Dedifferentiated amniotic fluid mesenchymal stem cell (primary cell): ENCODE measurements around the gene KCNAB1.

ENCODE experiments used
- DNase-seq: peaks from one replicate; pipeline ENCODE4 v3.0.0-alpha.2; 2016; ENCODE audit errors: extremely low spot score

Gene KCNAB1

DNA sequence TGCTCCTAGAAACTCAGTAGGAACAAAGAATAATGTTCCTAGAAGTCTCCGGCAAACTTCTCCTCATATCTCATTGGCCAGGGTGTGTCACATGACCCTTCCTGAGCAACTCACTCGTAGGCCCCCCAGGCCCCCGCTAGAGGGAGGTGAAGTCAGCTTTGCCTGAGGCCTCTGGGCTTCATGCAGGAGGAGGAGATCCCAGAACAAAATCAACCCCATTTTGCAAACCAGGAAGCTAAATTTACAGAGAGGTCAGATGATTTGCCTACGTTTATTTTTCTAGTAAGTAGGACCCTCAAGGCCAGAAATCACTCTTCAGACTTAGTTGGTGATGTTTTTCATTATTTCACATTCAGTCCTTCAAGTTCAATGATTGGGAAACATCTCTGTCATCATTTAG, 335.5 kb downstream of the KCNAB1 start:
- DNase-seq = no peak

DNA sequence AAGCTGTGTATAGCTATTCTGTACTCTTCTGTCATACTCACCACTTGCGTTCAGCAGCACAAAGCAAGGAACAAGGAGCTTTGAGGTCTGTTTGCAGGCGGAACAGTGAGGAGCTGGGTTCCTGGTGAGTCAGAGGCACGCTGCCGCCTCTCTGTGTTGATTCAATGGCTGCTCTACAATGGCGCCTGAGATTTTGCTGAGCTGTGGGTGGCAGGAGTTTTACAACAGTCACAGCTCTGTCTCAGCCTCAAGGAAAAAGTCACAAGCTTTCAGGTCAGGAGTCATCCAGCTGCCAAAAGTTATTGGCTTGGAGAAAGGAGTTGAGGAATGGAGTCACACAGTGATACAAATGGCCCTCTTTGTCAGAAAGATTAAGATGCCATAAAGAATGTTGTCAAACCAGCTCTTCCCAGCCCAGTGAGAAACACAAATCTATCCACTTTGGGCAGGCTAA, 336.4 kb downstream of the KCNAB1 start:
- no peak for DNase-seq

DNA sequence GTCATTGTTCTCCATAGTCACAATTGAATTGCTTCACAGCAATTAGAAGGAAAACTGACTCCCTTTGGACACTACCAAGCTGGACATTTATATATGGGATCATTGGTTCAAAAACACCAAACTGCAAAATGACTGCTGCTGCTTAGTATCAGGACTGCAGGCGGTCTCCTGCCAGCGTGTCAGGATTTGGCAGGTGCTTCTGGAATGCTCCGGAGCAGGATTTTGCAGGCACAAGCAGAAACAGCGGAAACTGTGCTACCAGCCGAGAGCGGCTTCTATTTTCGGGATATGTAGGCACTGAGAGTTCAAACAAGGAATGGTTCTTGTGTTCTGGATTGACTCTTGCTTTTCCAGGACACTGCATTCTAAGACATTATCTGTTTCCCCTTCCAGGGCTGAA, 339.1 kb downstream of the KCNAB1 start:
- no peak for DNase-seq

DNA sequence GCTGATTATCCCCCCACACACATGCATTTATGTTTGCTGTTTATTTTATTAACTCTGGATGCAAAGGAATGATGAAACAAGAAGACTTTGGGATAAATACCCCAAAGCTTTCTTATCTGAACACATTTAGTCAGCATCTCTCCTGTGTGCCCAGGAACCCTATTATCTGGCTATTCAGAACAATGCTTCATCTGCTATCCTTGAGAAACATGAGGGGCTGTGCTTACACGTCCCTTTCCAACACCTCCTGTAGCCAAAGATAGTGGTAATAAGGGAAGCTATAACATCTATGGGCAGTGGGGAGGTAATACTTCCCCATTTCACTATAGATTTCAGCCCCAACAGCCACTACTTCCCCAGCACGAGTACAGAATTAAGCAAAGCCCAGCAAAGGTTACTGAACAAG, 339.8 kb downstream of the KCNAB1 start:
- no peak for DNase-seq

DNA sequence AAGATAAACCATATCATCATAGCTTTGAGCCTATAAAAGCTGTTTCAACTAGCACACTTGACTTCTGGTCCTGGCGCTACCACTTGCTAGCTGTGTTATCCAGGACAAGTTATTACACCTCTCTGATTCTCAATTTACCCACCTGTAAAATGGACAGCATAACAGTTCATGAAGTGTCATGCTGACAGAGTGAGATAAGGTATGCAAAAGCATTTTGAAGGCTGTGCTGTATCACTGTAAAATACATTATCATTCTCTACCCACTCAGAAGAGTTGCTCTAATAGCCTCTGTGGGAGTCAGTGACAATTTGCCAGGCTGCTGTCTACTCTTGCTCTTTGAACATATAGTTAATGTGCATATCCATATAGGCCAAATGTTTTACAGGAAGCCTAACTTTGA, 341.5 kb downstream of the KCNAB1 start:
- no peak for DNase-seq

DNA sequence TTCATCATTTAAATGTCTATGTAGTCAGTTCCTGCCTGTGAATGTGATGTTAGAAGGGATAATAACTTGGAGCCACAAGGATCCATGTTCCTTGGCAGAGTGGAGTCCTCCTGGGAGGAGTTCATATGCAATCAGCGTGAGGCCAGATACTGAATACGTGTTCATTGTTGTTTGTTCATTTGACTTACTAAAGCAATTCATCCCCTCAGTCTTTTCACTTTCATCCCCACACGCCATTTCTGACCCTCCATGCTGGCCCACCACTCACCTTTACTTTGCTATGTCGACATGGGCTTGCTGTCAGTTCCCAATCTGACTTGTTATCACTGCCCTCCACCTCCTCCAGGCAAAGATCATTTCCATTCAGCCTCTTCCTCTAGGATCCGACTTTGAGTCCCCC, 342.7 kb downstream of the KCNAB1 start:
- no peak for DNase-seq

DNA sequence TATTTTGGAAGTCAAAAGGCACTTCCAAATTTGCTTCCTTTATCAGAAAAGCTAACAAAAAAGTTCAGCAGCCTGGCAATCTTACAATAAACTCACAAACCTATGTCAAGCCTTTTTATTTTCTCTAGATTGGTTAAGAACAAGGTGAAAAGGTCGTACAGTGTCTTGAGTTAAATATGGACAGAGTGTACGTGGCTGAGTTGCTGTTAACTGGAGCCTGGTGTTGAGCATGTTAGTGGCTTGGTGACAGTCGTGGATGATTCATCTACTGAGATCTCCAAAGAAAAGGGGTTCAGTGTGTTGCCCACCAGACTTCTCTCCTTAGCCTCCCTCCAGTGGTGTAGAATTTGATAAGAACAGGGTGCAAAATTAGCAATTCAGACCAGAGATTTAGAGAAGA, 344.8 kb downstream of the KCNAB1 start:
- DNase-seq = no peak

DNA sequence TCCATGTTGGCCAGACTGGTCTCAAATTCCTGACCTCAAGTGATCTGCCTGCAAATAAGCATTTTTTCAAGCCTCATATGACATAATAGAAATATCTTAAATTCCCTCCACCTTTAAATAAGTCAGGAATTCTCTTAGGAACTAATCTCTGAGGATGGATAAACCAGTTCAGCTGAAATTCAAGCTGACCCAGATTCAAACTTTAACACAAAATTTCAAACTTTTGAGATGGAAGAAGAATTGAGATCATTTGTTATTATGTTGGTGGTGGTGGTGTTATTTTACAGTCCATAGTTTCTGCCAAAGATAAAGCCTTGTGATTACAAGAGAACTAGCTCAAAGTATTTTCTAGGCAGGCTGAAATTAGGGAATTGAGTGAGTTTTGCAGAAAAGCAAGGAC, 349.1 kb downstream of the KCNAB1 start:
- DNase-seq = peak; percentile 66

DNA sequence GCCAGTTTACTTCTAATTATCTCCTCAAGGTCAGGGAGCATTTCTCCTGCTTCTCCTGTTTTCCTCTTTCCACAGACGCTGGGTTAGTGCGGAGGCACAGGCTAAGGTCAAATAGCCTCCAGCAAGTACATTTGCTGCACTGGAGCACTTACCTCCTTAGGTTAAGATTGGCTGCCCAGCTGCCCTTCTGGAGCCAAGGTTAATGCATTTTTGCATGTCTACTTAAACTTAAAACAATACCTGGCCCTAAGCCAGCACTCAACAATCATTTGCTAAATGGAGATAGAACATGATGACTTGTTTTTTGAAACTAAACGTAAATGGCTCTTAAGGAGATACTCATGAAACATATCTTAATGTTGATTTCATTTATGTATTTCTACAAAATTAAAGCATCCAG, 351.1 kb downstream of the KCNAB1 start:
- DNase-seq = no peak

DNA sequence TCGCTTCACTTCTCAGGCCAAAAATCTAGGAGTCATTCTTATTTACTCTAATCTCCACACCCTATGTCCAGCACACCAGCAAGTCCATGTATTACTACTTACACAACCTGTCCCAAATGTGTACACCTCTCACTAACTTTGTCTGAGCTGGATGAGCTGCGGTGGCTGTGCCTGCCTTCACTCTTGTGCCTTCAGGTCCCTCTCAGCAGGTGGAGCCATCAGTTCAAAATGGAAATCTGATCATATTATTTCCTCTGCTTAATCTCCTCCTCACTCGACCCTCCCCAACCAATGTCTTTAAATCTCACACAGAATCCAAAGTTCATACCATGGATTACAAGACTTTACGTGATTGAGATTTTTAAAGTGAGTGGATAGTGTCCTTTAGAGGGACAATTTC, 351.8 kb downstream of the KCNAB1 start:
- no peak for DNase-seq

DNA sequence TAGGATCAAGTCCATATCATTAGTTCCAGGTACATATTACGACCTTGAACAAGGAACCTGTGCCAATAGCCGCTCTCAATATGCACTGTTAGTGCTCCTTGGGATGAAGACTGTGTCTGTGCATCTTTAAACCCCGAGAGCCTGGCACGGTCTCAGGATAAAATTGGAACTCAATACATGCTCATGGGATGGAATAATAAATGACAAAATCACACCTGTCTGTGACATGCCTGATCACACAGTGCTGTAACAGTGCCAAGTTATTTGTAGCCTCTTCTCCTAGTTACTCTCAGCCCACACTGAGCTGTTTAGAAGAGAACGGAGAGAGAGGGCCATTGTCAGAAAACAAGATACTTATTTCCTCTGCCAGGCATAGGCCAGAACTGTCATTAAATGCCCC, 352.3 kb downstream of the KCNAB1 start:
- DNase-seq = no peak

DNA sequence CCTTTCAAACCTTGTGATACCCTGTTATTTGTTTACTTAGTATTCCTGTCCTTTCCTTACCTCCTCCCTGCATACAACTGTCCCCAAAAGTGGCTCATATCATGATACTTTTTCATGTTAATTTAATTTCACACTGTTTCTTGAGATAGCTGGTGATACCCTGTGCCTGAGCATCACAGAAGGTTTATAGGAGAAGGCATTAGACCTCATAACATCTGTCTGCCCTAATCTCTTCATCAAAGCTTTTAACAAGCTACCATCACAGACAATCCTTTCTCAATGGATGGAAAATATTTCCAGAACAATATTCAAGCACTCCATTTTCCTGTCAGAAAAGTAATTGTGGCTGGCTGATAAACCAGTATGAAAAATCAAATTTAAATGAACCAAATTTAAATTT, 353.0 kb downstream of the KCNAB1 start:
- no peak for DNase-seq

DNA sequence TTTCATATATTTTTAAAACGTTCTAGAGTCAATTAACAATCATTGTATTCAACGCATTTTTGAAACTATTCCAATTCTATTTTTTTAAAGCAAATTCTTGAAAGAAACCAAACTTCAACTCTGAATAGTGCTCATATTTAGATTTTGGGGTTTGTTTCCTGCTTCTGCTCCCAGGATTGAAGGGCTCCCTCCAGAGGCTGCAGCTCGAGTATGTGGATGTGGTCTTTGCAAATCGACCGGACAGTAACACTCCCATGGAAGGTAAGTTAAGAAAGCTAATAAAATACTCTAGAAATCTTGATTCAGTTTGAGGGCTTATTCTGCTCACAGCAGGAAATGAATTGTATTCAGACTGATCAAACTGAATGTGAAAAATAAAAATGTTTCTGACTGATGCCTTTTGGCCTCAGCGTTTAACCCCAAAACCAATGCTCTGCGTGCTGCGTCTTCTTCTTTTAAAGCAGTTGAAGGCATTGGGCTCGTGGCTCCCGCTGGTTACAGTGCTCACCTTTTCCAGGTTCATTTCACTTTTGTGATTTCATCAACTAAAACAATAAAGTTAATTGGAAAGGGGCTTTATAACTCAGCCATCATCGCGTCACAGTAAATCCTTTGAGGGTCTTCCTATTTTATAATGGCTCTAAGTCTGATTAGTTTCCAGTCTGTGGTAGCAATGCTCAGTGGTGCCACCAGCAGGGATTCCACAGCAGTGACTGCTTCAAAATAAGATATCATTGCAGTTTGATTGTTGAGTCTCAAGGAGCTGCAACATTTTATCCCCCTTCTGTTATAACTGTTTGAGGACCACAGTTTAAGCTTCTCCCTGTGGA, 354.4 kb downstream of the KCNAB1 start:
- no peak for DNase-seq

DNA sequence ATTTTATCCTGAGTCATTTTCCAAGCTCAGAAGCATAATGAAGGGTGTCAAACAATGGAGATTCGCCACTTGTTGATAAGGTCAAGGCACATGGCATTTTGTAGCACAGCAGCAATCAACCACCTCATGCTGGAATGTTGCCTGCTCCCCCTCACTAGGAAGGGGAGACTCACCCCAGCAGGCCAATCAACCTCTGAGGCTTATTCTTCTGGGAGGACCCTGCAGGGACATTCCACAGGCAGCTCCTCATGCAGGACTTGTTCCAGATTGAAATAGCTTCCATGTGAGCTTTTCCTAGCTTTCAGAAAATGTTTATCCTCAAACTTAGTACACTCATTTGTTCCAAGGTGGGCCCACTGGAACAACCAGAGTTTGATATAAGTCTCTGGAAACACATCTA, 356.9 kb downstream of the KCNAB1 start:
- peak; percentile 76 for DNase-seq

DNA sequence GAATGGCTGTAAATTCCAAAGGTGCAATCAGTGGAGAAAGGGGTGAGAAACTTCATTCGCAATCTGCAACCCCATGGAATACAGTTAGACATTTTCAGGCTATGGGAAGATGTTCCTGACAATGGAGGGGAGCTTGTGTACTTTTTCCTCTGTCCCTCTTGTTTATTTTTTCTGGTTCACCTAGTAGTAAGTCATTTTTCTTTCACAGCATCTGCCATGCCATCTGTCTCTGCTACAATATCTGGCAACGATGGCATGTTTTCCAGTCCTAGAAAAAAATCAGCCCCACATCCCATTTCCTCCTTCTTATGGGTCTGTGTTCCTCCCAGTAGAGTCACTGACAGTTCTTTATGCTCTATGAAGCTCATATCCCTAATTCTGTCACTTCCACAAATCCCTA, 358.5 kb downstream of the KCNAB1 start:
- no peak for DNase-seq

DNA sequence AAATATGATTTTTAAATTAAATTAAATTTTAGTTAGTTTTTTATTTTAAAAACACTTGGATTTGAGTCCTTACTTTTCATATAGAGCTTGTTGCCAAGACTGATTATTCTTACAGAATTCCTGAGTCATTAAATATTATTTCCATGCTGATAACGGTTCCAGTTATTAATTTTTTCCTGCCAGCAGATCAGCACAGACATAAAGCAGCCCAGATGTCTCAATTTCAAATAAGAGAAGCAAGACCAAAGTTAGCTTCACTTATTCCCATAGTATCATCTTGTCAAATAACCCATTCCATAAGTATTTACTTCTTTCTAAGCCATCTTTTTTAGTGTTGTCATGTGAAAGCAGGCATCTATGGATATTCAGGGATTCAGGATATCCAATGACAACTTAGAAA, 359.2 kb downstream of the KCNAB1 start:
- no peak for DNase-seq

DNA sequence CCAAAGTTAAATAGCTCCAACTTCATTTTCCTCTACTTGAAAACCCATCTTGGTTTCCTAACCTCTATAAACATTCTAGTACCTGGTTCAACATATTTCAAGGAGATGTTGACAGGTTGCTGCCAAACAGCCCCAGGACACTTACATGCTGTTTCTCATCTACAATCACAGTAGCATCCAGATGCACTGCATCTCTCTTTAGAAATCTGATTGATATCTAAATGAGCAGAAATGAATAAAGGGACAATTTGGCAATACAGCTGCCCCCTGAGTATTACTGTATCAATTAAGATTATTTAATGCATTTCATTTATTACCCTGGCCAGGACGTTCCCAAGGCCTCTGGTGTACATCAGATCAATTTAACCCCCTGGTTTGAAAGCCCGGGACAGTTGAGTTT, 360.6 kb downstream of the KCNAB1 start:
- no peak for DNase-seq

DNA sequence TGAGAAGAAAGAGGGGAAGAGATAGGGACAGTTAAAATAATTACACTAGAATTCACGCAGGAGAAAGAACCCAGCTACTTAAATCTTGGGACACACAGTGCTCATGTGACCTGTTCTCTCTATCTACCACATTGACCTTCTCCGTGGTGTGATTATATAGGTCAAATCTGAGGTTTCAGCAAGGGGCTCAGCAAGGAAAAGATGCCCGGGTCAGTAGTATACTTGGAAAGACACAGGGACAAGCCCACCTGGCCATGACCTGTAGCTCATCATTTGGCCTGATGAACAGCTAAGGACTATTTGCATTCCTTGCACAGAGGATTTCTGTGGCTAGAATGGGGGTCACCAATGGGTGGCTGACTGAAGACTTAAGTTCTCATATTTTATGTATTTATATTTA, 362.6 kb downstream of the KCNAB1 start:
- no peak for DNase-seq

DNA sequence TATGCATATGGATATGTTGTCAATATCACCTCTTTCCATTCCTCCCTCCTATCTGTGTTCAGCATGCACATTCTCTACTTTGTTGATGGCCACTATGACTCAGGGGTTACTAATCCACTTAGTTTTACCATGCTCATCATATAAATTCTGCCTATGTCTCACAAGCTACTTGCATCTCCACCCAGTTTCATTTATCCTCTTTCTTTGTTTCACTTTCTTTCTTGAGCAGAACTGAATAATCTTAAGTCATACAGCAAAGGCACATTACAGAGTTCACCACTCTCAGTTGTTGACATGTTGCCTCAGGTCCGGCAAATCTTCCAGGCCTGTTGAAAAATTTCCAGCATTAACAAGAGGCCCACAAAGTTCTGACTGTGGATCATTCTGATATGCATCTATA, 363.0 kb downstream of the KCNAB1 start:
- peak; percentile 70 for DNase-seq

DNA sequence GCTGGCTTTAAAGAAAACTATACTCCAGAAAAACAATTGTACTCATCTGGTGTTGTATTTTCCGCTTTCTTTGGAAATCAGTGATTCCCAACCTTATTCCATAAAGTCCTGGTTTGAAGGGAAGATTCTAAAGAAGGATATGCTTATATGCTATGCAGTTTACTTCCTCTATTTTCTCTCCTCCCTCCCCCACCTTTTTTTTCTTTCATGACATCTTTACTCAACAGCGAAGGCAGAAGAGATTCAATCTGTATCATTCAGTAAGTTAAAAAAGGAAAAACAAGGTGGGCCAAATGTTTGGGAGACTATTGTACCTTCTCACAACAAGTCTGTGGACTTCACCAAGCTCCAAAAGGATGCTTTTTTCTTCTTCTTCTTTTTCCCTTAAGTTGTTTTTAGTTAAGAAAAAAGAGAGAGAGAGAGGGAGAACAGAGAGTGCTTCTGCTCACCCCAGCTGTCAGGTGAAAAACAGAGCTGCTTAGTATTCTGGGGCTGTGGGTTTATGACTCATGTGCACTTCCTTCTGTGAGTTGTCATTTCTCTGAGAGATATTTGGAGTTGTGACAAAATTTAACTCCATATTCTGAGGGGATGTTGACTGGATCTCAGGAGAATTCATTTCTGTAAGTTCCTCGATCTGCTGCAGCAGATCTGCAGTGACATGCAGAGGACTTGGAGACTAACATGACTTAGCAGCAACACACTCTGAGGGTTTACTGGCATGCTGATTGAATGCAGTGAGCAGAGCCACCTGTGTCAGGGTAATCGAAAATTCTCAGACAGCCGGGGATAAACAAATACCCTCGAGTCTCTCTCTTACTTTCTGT, 363.8 kb downstream of the KCNAB1 start:
- peak; percentile 40 for DNase-seq

DNA sequence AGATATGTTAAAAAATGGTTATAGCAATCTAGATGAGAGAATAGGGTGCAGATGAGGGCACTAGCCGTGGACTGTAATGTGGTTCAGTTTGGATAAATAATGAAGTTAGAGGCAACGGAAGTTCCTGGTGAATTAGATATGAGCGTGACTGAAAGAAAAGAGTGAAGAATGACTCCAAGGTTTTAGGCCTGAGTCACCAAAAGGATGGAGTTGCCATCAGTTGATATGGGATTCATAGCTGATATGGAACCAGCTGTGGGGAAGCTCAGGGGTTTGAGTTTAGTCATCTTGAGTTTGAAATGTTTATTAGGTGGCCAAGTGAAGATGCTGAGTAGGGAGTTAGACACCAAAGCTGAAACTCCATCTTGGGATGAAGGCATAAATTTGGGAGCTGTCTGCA, 368.4 kb downstream of the KCNAB1 start:
- no peak for DNase-seq

DNA sequence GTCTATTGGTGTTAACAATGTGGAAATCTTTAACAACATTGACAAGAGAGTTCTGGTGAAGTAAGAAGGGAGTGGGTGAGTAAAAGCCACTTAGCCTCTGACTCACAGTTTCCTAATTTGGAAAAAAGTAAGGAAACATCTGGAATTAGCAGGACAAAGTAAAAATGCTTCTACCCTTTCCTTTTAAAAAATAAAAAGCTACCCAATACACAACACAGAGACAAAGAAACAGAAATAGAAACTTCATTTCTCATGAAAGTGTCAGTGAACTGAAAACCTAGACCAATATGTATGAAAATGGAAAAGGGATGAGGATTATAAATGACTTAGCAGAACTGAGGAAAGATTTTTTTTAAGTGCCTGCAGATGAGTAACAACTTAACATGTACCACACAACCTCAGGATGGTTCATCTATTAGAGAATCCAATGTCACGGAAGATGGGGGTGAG, 369.1 kb downstream of the KCNAB1 start:
- DNase-seq = peak; percentile 68

DNA sequence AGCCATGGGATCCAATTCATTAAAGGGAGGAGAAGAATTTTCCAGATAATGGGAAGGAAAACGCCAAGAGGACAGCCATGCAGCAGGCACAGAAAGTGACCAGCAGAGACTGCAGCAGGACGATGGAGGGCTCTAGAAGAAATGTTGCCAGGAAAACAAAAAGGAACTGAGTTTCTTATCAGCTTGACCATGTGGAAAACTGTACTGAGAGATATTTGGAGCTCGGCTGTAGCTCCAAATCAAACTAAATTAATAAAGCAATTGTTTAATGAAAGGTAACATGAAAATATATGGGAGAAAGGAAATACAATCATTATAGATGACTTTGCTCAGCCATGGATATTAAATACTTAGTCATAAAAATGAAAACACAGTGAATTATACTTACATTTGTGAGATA, 370.8 kb downstream of the KCNAB1 start:
- no peak for DNase-seq
